HG03378 (cell line): Measurements from ENCODE around the gene SYNJ2.

Source experiments
- ATAC-seq: cut with Tn5 transposase; IDR thresholded peaks from one replicate; pipeline ENCODE4 v1.9.1; 2021; ENCODE audit warnings: mild to moderate bottlenecking, moderate library complexity; ENCODE audit not compliant: unreplicated experiment

The SYNJ2 gene

DNA sequence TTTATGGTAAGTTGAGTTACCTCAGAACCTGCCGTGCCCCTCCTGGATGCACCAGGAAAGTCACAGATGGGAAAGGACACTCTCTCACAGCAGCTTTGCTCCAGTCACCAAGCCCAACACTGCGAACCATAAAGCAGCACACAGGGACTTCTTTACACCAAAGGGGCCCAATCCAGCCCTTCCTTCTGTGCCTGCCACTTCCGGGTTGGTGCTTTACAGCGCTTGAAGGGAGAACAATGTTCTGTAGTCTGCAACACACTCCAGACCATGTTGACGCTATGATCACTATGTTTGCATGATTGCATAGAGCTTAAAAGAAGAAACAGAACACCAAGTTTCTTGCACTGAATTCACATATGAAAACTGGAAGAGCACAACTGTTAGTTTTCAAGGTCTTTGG is 129.3 kb downstream of the SYNJ2 start:
- no peak for ATAC-seq

DNA sequence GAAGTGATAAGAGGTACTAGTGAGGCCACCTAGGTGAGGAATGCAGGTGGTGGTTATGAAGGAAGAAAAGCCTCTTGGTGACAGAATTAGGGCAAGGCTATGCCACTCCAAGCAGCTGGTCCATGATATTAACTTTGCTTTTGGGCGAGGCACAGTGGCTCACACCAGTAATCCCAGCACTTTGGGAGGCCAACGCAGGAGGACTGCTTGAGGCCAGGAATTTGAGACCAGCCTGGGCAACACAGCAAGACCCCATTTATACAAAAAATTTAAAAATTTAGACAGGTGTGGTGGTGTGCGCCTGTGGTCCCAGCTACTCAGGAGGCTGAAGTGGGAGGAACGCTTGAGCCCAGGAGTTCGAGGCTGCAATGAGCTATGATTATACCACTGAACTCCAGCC is 130.3 kb downstream of the SYNJ2 start:
- ATAC-seq = no peak

DNA sequence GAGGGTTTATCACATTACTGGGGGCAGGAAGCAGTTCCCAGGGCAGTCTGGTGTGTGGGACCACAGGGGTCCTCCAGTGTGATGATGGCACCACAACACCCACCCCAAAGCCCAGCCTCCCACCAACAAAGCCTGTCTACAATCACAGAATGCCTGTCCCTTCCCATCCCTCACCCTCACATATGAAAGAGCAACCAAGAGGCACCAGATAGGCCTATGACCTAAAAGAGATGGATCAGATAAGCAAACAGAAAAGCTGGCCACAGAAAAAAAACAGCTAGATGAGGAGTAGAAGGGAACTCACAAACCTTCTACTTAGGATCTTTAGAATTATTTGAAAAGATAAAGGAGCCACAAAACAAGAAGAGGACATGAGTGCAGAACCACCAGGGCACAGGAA is 132.1 kb downstream of the SYNJ2 start:
- no peak for ATAC-seq

DNA sequence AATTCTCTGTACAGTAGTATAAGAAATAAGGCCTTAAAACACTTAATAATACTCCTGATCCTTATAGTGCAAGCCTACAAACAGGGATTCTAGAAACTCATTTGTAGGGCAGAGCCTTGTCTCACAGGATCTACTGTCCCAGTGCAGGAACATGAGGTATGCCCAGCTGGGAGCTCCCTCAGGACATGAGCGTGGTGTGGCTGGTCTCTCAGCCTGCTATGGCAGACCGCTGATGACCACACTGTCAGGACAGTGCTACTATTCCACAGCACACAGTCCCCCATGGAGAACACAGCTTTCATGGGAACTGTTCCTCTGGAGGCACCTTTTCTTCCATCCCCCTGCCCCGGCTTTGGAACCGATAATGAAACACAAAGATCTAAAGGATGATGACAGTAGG is 133.4 kb downstream of the SYNJ2 start:
- ATAC-seq = no peak

DNA sequence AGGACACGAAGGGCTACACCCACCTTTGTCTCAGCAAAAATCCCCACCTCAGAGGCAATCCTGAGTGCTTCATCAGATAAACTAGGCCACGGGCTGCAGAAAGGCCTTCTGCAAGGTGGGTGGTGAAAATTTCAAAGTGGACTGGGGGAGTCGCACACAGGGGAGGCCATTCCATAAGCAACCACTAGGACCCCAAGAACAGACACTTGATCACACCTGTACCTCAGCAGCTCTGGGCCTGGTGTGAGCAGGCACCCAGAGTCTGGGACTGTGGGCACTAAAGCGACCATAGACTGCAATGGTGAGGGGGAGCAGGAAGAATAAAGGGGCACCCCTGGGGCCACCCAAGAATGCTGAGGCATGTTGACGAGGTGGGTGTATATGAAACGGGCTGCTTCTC is 133.8 kb downstream of the SYNJ2 start:
- ATAC-seq = no peak

DNA sequence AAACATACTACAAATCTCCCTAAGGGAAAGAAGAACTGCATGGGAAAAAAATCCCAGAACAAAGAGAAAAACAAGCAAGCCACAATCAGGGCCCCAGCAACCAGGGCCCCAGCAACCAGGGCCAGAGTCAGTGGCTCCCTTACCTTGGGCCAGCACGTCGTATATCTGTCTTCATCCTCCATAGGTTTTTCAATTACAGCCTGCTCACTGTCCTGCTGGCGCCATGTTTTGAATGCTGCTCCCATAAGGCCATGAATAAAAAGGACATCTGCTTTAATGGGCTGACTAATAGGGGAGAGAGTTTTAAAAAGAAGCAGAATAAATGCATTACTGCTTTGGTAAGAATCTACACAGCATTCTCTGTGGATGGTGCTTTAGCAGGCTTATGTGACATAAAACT is 137.2 kb downstream of the SYNJ2 start:
- ATAC-seq = no peak

DNA sequence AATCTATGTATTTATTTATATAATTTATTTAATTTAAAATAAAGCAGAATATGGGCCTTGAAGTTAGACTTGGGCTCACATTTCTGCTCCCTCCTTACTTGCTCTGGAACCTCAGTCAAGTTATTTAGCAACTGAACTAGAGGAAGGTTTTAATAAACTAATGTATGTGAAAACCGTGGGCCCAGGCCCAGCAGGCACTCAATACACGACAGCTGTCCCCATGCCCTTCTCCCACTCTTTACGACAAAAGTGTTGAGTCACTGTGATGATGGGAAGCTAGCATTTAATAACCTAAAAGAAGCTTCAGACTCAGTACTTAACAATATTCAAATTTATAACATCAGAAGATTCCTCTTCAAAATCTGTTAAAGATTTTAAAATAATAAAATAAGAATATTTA is 139.7 kb downstream of the SYNJ2 start:
- ATAC-seq = no peak

DNA sequence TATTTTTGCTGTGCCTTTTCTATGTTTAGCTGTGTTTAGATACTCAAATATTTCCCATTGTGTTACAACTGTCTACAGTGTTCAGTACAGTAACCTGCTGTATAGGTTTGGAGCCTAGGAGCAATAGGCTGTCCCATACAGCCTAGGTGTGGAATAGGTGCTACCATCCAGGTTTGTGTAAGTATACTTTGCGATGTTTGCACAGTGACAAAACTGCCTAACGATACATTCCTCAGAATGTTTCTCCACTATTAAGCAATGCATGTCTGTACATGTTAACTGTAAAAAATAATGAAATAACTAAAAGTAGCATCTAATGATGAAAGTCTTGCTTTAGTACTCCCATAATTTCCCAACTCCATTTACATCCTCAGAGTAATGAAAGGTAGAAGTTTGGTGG is 140.4 kb downstream of the SYNJ2 start:
- ATAC-seq = no peak

DNA sequence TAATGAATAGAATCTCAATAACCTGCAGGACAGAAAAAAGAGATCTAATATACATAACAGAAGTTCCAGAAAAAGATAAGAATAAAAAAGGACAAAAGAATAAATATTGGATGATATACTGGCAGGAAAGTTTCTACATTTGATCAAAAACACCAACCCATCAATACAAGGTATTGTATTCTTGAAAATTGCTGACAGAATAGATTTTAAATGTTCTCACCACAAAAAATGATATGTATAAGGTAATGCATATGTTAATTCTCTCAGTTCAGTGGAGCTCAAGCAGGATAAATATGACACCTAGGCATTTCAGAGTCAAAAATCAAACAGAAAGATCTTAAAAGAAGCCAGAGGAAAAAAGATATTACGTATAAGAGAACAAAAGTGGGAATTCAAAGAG is 142.6 kb downstream of the SYNJ2 start:
- no peak for ATAC-seq

DNA sequence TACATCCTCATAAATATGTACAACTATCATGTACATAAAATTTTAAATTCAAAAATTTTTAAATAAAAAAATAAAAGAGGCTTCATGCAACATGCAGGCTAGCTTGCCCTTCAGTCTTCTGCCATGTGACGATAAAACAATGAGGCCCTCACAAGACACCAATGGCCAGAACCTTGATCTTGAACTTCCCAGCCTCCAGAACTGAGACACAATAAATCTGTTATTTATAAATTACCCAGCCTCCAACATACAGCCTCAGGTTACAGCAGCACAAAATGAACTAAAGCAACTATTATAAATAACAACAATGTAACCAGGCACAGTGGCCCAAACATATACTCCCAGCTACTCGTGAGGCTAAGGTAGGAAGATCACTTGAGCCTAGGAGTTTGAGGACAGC is 143.6 kb downstream of the SYNJ2 start:
- no peak for ATAC-seq

DNA sequence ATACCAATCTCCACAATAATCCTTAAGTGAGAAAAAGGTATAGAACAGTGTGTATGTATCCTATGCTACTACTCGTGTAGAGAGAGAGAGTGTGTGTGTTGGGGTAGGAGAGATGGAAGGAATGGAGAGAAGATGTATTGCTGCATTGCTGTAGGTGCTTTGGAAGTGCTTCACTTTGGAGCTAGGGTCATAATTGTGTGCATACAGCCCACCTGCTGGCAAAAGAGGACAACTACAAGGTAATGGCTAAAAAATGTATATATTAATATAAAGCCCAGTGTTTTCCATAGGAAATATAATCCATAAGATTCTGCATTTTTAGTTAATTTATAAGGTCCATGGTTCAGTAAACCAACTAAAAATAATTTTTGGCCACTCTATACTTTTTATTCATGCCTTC is 150.3 kb downstream of the SYNJ2 start:
- ATAC-seq = no peak

DNA sequence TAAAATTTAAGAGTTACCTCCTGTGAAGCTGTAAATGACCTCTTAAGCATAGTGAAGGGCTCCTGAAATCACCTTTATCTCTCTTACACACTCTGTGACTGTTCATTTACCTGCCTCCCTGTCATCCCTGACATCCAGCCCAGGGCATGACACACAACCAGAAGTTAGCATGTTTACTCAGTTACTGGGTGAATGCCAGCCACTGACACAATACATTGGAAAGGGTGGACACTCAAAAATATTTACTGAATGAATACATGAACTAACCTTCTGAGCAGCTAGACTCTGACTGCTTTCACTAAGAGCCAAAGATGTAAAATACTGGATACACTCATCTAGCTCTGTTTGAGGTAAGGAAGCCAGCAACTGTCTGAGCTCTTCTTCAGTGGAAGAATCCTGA is 161.1 kb downstream of the SYNJ2 start:
- no peak for ATAC-seq

DNA sequence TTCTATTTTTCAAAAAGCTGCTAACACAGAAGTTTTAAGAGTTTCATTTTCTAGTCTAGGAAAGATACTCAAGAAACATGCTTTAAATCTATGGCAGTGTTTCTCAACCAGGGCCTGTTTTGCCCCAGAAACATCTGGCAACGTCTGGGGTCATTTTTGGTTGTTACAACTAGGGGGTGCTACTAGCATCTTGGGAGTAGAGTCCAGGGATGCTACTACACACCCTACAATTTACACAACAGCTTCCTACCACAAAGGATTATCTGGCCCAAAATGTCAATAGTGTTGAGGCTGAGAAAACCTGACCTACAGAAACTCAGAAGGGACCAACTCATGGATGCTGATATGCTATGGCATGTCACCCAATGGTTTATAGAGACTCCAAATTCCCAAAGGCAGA is 162.0 kb downstream of the SYNJ2 start:
- ATAC-seq = no peak
